GM23338 (cell line): ENCODE measurements around the gene LRRC10B.

ENCODE experiments used
- CTCF ChIP-seq, 2 experiments: fragments of 200-600 bp in 1 of 2; sonication (generic) in 1 of 2; conservative IDR thresholded peaks; 2 replicates each; pipeline versions ENCODE4 v1.5.1 to v1.6.1; 2016 to 2017; ENCODE audit warnings: antibody characterized with exemption in 2 of 2, low read depth in 2 of 2, mild to moderate bottlenecking in 2 of 2, moderate library complexity in 1 of 2
- EZH2 ChIP-seq: fragments of 200-600 bp; sonication (generic); IDR thresholded peaks from one replicate; pipeline ENCODE4 v1.8.0; 2017; ENCODE audit warnings: antibody characterized with exemption, mild to moderate bottlenecking, low read depth; ENCODE audit not compliant: unreplicated experiment
- EZH2phosphoT487 ChIP-seq: fragments of 200-600 bp; sonication (generic); IDR thresholded peaks from one replicate; pipeline ENCODE4 v1.8.1; 2018; ENCODE audit warnings: antibody characterized with exemption; ENCODE audit not compliant: unreplicated experiment

- TF ChIP-seq CTCF (conservative IDR thresholded peaks at IDR 0.05; ENCODE audit: low read depth in 2 of 2) (no peak), EZH2 (no peak), EZH2phosphoT487 (no peak)
These were observed 21.8 kb upstream of the LRRC10B start for GRCh38 chr11:61486779-61487178.
